ENCODE measurements around the gene CENPM. TPM values are rescaled to one million over a fixed set of nuclear protein-coding genes. Genes with fewer than 3 reads are reported as not detected.

Gene CENPM
- 10 to 100 TPM in 1 of 3 donors, 1 to 10 TPM in 2; 3.2 to 18.8 (median 7.5) TPM for total RNA-seq
- long read RNA-seq, donor 1, partial matches to known transcripts = 0 of 5 reads
- long read RNA-seq, donor 1, other reads (novel, unspliced or antisense) = 1 of 5 reads
- long read RNA-seq, donor 2, transcript CENPM-201 (6 exons, 966 nt) = major isoform, 13 of 16 reads
- long read RNA-seq, donor 2, partial matches to known transcripts = 0 of 16 reads
- long read RNA-seq, donor 2, other reads (novel, unspliced or antisense) = 1 of 16 reads

GRCh38 chr22:41946629-41947423, at the start of gene CENPM:
Gene CENPM, minus strand, starts transcription at chr22:41947152. Its CDS starts 76 bp downstream, at chr22:41947076.
- H3K4me1 ChIP-seq (ENCODE audit: low read depth) = peaks cover 13% of the 10 kb centered on the region
- H3K9me3 ChIP-seq = no peaks in the 10 kb centered on the region
- peak; percentile 97 for ATAC-seq
- H3K36me3 ChIP-seq (ENCODE audit: low read depth) = no peaks in the 10 kb centered on the region
- DNase-seq = peak; percentile 93 to 95 (median 94)
- intact Hi-C loops (cut with DNase I, micrococcal nuclease) = loop anchor here in 1 of 2 donors (10.0 kb wide), 2 partner anchors 202 to 252 kb away; partner anchors contain the start of gene MEI1
- peak within 1 kb of the TSS; percentile 23 for H3K4me3 ChIP-seq
- TF ChIP-seq, protein P1, sequence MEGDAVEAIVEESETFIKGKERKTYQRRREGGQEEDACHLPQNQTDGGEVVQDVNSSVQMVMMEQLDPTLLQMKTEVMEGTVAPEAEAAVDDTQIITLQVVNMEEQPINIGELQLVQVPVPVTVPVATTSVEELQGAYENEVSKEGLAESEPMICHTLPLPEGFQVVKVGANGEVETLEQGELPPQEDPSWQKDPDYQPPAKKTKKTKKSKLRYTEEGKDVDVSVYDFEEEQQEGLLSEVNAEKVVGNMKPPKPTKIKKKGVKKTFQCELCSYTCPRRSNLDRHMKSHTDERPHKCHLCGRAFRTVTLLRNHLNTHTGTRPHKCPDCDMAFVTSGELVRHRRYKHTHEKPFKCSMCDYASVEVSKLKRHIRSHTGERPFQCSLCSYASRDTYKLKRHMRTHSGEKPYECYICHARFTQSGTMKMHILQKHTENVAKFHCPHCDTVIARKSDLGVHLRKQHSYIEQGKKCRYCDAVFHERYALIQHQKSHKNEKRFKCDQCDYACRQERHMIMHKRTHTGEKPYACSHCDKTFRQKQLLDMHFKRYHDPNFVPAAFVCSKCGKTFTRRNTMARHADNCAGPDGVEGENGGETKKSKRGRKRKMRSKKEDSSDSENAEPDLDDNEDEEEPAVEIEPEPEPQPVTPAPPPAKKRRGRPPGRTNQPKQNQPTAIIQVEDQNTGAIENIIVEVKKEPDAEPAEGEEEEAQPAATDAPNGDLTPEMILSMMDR (IDR thresholded peaks at IDR 0.05) = no peak

DNA sequence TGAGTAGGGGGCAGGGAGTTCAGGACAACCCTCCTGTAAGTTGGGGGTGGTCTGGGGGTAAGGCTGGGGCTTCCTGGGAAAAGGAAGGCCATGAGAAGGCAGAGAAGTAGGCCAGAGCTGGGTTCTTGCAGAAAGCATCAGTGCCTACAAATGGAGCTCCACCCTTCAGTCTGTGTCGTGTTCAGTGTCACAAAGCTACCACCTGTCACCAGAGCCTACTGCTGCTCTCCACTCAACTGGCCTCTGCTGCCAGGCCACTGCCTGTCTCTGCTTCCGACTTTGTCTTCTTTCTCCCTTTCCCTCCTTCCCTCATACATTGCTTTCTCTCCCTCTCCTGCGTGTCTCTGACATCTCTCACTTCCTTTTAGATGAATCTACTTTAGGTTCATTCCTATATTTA, 48.3 kb upstream of the CENPM start:
- TF ChIP-seq, protein P1 (IDR thresholded peaks at IDR 0.05) = no peak
- Histone ChIP-seq H3K9me3 (no peaks in the 10 kb centered on the region), H3K4me3 (no peak overlapping the region), H3K4me1 (ENCODE audit: low read depth) (peaks cover 5% of the 10 kb centered on the region), H3K36me3 (ENCODE audit: low read depth) (no peaks in the 10 kb centered on the region)
- DNase-seq = no peak
- intact Hi-C loops (cut with DNase I, micrococcal nuclease) = no loop called here
- no peak for ATAC-seq

GRCh38 chr22:41992496-41992895, 45.5 kb upstream of the CENPM start:
- TF ChIP-seq, protein P1 (IDR thresholded peaks at IDR 0.05) = no peak
- intact Hi-C loops (cut with DNase I, micrococcal nuclease) = no loop called here
- H3K36me3 ChIP-seq (ENCODE audit: low read depth) = no peaks in the 10 kb centered on the region
- H3K4me1 ChIP-seq (ENCODE audit: low read depth) = no peaks in the 10 kb centered on the region
- DNase-seq (no peak), ATAC-seq (no peak)
- H3K4me3 ChIP-seq = no peak overlapping the region
- no peaks in the 10 kb centered on the region for H3K9me3 ChIP-seq

DNA sequence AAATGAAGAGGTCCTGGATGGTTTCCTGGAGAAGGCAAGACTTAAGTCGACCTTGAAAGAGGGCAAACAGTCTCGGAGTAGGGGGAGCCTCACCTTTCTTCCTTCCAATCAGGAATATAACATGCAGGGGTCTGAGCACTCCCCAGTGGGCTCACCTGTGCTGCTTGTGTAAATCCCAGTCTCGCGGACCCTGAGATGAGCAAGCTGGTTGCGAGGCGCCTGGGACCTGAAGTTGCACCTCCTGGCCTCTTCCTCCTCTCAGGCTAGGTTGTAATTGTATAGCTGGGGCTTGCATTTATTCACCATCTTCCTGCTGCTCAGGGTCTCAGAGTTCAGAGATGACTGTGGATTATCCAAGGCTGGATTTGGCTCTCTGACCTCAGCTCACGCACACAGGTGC, 44.2 kb upstream of the CENPM start:
- TF ChIP-seq, protein P1 (IDR thresholded peaks at IDR 0.05) = no peak
- Histone ChIP-seq H3K9me3 (no peaks in the 10 kb centered on the region), H3K36me3 (ENCODE audit: low read depth) (no peaks in the 10 kb centered on the region), H3K4me1 (ENCODE audit: low read depth) (no peaks in the 10 kb centered on the region), H3K4me3 (no peak overlapping the region)
- ATAC-seq (no peak), DNase-seq (no peak)
- intact Hi-C loops (cut with DNase I, micrococcal nuclease) = no loop called here

GRCh38 chr22:41989246-41989645, 42.3 kb upstream of the CENPM start:
- DNase-seq (no peak), ATAC-seq (no peak)
- Histone ChIP-seq H3K9me3 (no peaks in the 10 kb centered on the region), H3K36me3 (ENCODE audit: low read depth) (no peaks in the 10 kb centered on the region), H3K4me3 (no peak overlapping the region), H3K4me1 (ENCODE audit: low read depth) (no peaks in the 10 kb centered on the region)
- intact Hi-C loops (cut with DNase I, micrococcal nuclease) = no loop called here
- TF ChIP-seq, protein P1 (IDR thresholded peaks at IDR 0.05) = no peak

All from mucosa of descending colon (tissue), 3 donors.